ENCODE results near the gene PCDHB5.
"Not testable (repeated sequence)": the region's sequence is repeated elsewhere in the genome, so short reads cannot be mapped to it uniquely, and the experiment has no call there.

Gene PCDHB5

DNA sequence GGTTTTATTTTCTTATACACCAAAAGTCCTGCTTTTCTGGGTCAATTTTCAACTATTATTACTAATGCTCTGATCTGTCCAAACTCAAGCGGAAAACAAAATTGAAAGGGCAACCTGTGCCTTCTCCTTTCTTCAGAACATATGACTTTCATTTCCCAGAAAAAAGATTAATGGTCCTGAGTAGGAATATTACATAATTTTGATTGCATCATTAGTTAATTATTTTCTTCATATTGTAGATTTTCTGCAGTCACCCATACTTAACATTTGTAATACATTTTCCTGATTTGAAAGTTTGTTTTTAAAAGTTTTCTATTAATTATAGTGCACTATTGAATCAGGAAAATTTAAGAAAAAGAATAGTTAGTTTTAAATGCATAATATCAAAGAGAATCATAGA lies 40.9 kb downstream of the PCDHB5 start:
- H3K9me3 Mint-ChIP-seq = peaks cover 26% of the 10 kb centered on the region
- no peaks in the 10 kb centered on the region for H3K4me1 Mint-ChIP-seq (ENCODE audit: low read depth)
- H3K27ac Mint-ChIP-seq = no peak overlapping the region
- no peaks in the 10 kb centered on the region for H3K27me3 Mint-ChIP-seq (ENCODE audit: low read depth)
- H3K36me3 Mint-ChIP-seq (ENCODE audit: low read depth) = no peaks in the 10 kb centered on the region
- H3K4me3 Mint-ChIP-seq = no peak overlapping the region

DNA sequence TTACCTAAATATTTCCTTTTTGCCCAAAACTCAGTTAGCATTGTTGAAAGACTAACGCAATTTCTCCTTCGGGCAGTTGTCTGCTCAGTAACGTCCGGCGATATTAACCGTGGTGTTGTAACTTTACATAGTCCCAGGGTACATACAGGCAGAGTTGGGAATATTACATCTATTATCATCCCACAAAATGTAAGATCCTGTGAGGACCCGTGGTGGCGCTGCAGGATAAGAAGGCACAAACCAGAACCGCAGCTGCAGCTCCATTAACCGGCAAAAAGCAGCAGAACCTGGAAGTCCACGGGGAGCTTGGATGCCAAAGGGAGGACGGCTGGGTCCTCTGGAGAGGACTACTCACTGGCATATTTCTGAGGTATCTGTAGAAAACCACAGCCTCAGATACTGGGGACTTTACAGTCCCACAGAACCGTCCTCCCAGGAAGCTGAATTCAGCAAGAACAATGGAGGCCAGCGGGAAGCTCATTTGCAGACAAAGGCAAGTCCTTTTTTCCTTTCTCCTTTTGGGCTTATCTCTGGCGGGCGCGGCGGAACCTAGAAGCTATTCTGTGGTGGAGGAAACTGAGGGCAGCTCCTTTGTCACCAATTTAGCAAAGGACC lies 42.7 kb downstream of the PCDHB5 start, which contains the start of gene PCDHB8:
Gene PCDHB8, plus strand, starts transcription at position 214 of the 615 bp plus-strand sequence. Its CDS starts 245 bp downstream, at position 459.
- not testable (repeated sequence) for H3K27me3 Mint-ChIP-seq (ENCODE audit: low read depth); H3K27ac Mint-ChIP-seq; H3K4me3 Mint-ChIP-seq; H3K36me3 Mint-ChIP-seq (ENCODE audit: low read depth); H3K4me1 Mint-ChIP-seq (ENCODE audit: low read depth)
- peaks cover 32% of the 10 kb centered on the region for H3K9me3 Mint-ChIP-seq

DNA sequence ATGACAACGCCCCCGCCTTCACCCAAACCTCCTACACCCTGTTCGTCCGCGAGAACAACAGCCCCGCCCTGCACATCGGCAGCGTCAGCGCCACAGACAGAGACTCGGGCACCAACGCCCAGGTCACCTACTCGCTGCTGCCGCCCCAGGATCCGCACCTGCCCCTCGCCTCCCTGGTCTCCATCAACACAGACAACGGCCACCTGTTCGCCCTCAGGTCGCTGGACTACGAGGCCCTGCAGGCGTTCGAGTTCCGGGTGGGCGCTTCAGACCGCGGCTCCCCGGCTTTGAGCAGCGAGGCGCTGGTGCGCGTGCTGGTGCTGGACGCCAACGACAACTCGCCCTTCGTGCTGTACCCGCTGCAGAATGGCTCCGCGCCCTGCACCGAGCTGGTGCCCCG lies 44.4 kb downstream of the PCDHB5 start:
- peaks cover 30% of the 10 kb centered on the region for H3K9me3 Mint-ChIP-seq
- H3K4me1 Mint-ChIP-seq (ENCODE audit: low read depth); H3K27ac Mint-ChIP-seq; H3K27me3 Mint-ChIP-seq (ENCODE audit: low read depth); H3K4me3 Mint-ChIP-seq; H3K36me3 Mint-ChIP-seq (ENCODE audit: low read depth): not testable (repeated sequence)

DNA sequence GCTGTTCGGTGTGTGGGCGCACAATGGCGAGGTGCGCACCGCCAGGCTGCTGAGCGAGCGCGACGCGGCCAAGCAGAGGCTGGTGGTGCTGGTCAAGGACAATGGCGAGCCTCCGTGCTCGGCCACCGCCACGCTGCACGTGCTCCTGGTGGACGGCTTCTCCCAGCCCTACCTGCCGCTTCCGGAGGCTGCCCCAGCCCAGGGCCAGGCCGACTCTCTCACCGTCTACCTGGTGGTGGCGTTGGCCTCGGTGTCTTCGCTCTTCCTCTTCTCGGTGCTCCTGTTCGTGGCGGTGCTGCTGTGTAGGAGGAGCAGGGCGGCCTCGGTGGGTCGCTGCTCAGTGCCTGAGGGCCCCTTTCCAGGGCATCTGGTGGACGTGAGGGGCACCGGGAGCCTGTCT lies 44.9 kb downstream of the PCDHB5 start:
- H3K36me3 Mint-ChIP-seq (ENCODE audit: low read depth); H3K27ac Mint-ChIP-seq; H3K4me3 Mint-ChIP-seq; H3K4me1 Mint-ChIP-seq (ENCODE audit: low read depth); H3K27me3 Mint-ChIP-seq (ENCODE audit: low read depth): not testable (repeated sequence)
- peaks cover 34% of the 10 kb centered on the region for H3K9me3 Mint-ChIP-seq

GRCh38 chr5:141180313-141180712 lies 45.3 kb downstream of the PCDHB5 start:
- Mint-ChIP-seq H3K9me3 (peaks cover 36% of the 10 kb centered on the region), H3K4me1 (ENCODE audit: low read depth) (no peaks in the 10 kb centered on the region), H3K27ac (no peak overlapping the region), H3K36me3 (ENCODE audit: low read depth) (no peaks in the 10 kb centered on the region), H3K27me3 (ENCODE audit: low read depth) (no peaks in the 10 kb centered on the region), H3K4me3 (no peak overlapping the region)

DNA sequence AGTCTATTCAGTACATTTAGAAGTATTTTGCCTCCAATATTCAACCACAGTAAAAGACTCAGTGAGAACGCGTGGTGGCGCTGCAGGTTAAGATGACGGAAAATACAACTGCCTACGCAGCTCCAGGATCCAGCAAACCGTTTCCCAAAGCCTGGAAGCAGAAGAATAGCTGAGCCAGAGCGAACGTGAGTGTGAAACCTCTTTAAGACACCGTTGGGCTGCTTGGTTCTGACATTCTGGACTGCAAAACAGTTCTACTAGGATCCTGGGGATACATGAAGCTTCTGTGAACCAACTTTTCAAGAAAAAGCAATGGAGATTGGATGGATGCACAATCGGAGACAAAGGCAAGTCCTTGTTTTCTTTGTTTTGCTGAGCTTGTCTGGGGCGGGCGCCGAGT lies 47.2 kb downstream of the PCDHB5 start, which contains the start of gene PCDHB16:
Gene PCDHB16, plus strand, starts transcription at position 140 of the 400 bp plus-strand sequence. Its CDS starts 173 bp downstream, at position 313.
- Mint-ChIP-seq H3K27me3 (ENCODE audit: low read depth) (no peaks in the 10 kb centered on the region), H3K9me3 (peaks cover 48% of the 10 kb centered on the region), H3K27ac (no peak within 1 kb of the TSS)

GRCh38 chr5:141184117-141184855 lies 49.3 kb downstream of the PCDHB5 start:
- H3K4me1 Mint-ChIP-seq (ENCODE audit: low read depth); H3K27me3 Mint-ChIP-seq (ENCODE audit: low read depth); H3K36me3 Mint-ChIP-seq (ENCODE audit: low read depth); H3K4me3 Mint-ChIP-seq; H3K27ac Mint-ChIP-seq: not testable (repeated sequence)
- H3K9me3 Mint-ChIP-seq = peaks cover 56% of the 10 kb centered on the region

More for the DNA sequence above, 47.2 kb downstream of the PCDHB5 start, which contains the start of gene PCDHB16:
- no peak within 1 kb of the TSS for H3K4me3 Mint-ChIP-seq
- H3K4me1 Mint-ChIP-seq (ENCODE audit: low read depth) = no peaks in the 10 kb centered on the region
- no peaks in the 10 kb centered on the region for H3K36me3 Mint-ChIP-seq (ENCODE audit: low read depth)

GRCh38 chr5:141186897-141187512 lies 52.0 kb downstream of the PCDHB5 start, which contains the start of gene PCDHB9:
Gene PCDHB9, plus strand, starts transcription at chr5:141187161. Its CDS starts 158 bp downstream, at chr5:141187319.
- Mint-ChIP-seq H3K9me3 (peaks cover 53% of the 10 kb centered on the region), H3K4me3 (no peak within 1 kb of the TSS), H3K4me1 (ENCODE audit: low read depth) (no peaks in the 10 kb centered on the region), H3K27ac (no peak within 1 kb of the TSS), H3K36me3 (ENCODE audit: low read depth) (peaks cover 1% of the 10 kb centered on the region), H3K27me3 (ENCODE audit: low read depth) (peaks cover 3% of the 10 kb centered on the region)
